Hematopoietic multipotent progenitor cell (in vitro differentiated cells): ENCODE data around the gene EHD4. TPM values are rescaled to one million over a fixed set of nuclear protein-coding genes. Genes with fewer than 3 reads are reported as not detected.

Experiments used
- DNase-seq, 3 donors: peaks; one replicate each; pipeline ENCODE4 v3.0.0-alpha.2; 2011 to 2015; ENCODE audit warnings: low read depth in 2 of 3, low spot score in 2 of 3
- total RNA-seq: library from RNA; depleted of rRNA; stranded (reverse); fragments of >200 nt; gene quantifications from one replicate; pipeline ENCODE4 v1.2.3, GENCODE V29; 2012

EHD4 gene
- total RNA-seq, 1 donor: 6.7 TPM

- DNase-seq: no peak
Observed at GRCh38 chr15:41900526-41901380, 71.6 kb downstream of the EHD4 start.

GRCh38 chr15:41899854-41900442 is 72.4 kb downstream of the EHD4 start:
- no peak for DNase-seq

GRCh38 chr15:41897363-41897799 is 75.0 kb downstream of the EHD4 start:
- DNase-seq: no peak

GRCh38 chr15:41896566-41896965 is 75.8 kb downstream of the EHD4 start:
- no peak for DNase-seq

- no peak for DNase-seq
Observed at GRCh38 chr15:41895957-41896356, 76.4 kb downstream of the EHD4 start.

- DNase-seq: no peak
Observed at GRCh38 chr15:41895491-41895890, 76.9 kb downstream of the EHD4 start.

GRCh38 chr15:41894791-41895463 is 77.4 kb downstream of the EHD4 start:
- peak; percentile 65 to 90 (median 89) for DNase-seq

GRCh38 chr15:41894251-41894790 is 78.0 kb downstream of the EHD4 start:
- DNase-seq: no peak

GRCh38 chr15:41893422-41894250 is 78.7 kb downstream of the EHD4 start, which contains the start of gene SPTBN5:
SPTBN5 (minus strand) TSS chr15:41894053; CDS start chr15:41893497, 556 bp downstream.
- DNase-seq: no peak

- peak in 1 of 3 donors; percentile 40 for DNase-seq
Observed at GRCh38 chr15:41892621-41893421, 79.5 kb downstream of the EHD4 start.

- no peak for DNase-seq
Observed at GRCh38 chr15:41891946-41892345, 80.4 kb downstream of the EHD4 start.

- DNase-seq: no peak
Observed at GRCh38 chr15:41891226-41891625, 81.1 kb downstream of the EHD4 start.

GRCh38 chr15:41890050-41890690 is 82.2 kb downstream of the EHD4 start:
- no peak for DNase-seq

GRCh38 chr15:41888662-41889253 is 83.6 kb downstream of the EHD4 start:
- peak in 1 of 3 donors; percentile 26 for DNase-seq

GRCh38 chr15:41887893-41888292 is 84.5 kb downstream of the EHD4 start:
- DNase-seq: no peak

GRCh38 chr15:41887161-41887560 is 85.2 kb downstream of the EHD4 start:
- DNase-seq: no peak

GRCh38 chr15:41886741-41887140 is 85.6 kb downstream of the EHD4 start:
- no peak for DNase-seq

- DNase-seq: no peak
Observed at GRCh38 chr15:41885841-41886240, 86.5 kb downstream of the EHD4 start.

- DNase-seq: no peak
Observed at GRCh38 chr15:41885321-41885720, 87.0 kb downstream of the EHD4 start.
